PC-9 (cell line): Measurements from ENCODE around the gene ANXA6. TPM values are rescaled to one million over a fixed set of nuclear protein-coding genes. Genes with fewer than 3 reads are reported as not detected.

Experiments used
- BruUV-seq: library from RNA; stranded (reverse); fragments of 400-500 nt; replicated peaks from 2 replicates; lab custom pipeline; 2021; lab: Mats Ljungman, UMichigan
- CTCF ChIA-PET: fragments of 300-600 bp; sonication (Branson Sonifier 250); formaldehyde crosslinking; loops from one replicate; lab custom pipeline; 2022; ENCODE audit warnings: antibody characterized with exemption; lab: Charles Lee
- POLR2A ChIA-PET: fragments of 300-600 bp; sonication (Branson Sonifier 250); formaldehyde crosslinking; loops from one replicate; lab custom pipeline; 2022; ENCODE audit warnings: antibody characterized with exemption; ENCODE audit not compliant: unreplicated experiment; lab: Charles Lee
- DNase-seq, 2 experiments: peaks; one replicate each; pipeline versions ENCODE4 v3.0.0 to v3.0.0-alpha.2; 2015 to 2022; ENCODE audit warnings: mixed read lengths in 1 of 2
- H2AFZ ChIP-seq: fragments of 200-600 bp; sonication (generic); 2 replicates; pipeline ENCODE4 v1.8.1; 2017; ENCODE audit warnings: antibody characterized with exemption
- H3F3A ChIP-seq: fragments of 200-600 bp; sonication (generic); 2 replicates; pipeline ENCODE4 v1.8.1; 2017; ENCODE audit warnings: antibody characterized with exemption, mild to moderate bottlenecking, low read depth; ENCODE audit not compliant: insufficient read depth
- H3K27ac ChIP-seq: fragments of 200-600 bp; sonication (generic); 2 replicates; pipeline ENCODE4 v1.6.1; 2016; ENCODE audit warnings: mixed run types
- H3K27me3 ChIP-seq: fragments of 200-600 bp; sonication (generic); 2 replicates; pipeline ENCODE4 v1.6.1; 2016; ENCODE audit warnings: low read depth, mixed run types; ENCODE audit not compliant: insufficient read depth
- H3K36me3 ChIP-seq: fragments of 200-600 bp; sonication (generic); 2 replicates; pipeline ENCODE4 v1.6.1; 2016; ENCODE audit warnings: low read depth, mixed run types
- H3K4me1 ChIP-seq: fragments of 200-600 bp; sonication (generic); replicated peaks from 2 replicates; pipeline ENCODE4 v1.6.1; 2016; ENCODE audit warnings: mixed run types; ENCODE audit not compliant: insufficient read depth
- H3K4me2 ChIP-seq: fragments of 200-600 bp; sonication (generic); 2 replicates; pipeline ENCODE4 v1.6.1; 2017; ENCODE audit warnings: mixed run types
- H3K4me3 ChIP-seq: fragments of 200-600 bp; sonication (generic); 2 replicates; pipeline ENCODE4 v1.6.1; 2016; ENCODE audit warnings: mixed run types
- H3K79me2 ChIP-seq: fragments of 200-600 bp; sonication (generic); 2 replicates; pipeline ENCODE4 v1.6.1; 2017; ENCODE audit warnings: low read depth, mixed run types
- H3K9me2 ChIP-seq: fragments of 200-600 bp; sonication (generic); 2 replicates; pipeline ENCODE4 v1.8.1; 2017; ENCODE audit warnings: mild to moderate bottlenecking; ENCODE audit not compliant: insufficient read depth
- H3K9me3 ChIP-seq: fragments of 200-600 bp; sonication (generic); 2 replicates; pipeline ENCODE4 v1.8.1; 2016; ENCODE audit warnings: low read depth; ENCODE audit not compliant: insufficient read depth
- H4K20me1 ChIP-seq: fragments of 200-600 bp; sonication (generic); 2 replicates; pipeline ENCODE4 v1.8.1; 2017; ENCODE audit not compliant: insufficient read depth
- CTCF ChIP-seq: fragments of 200-600 bp; sonication (generic); conservative IDR thresholded peaks from 2 replicates; pipeline ENCODE4 v1.6.1; 2017; ENCODE audit warnings: mixed run types, antibody characterized with exemption, mild to moderate bottlenecking, moderate library complexity
- EZH2 ChIP-seq: fragments of 200-600 bp; sonication (generic); IDR thresholded peaks from 2 replicates; pipeline ENCODE4 v1.8.0; 2017; ENCODE audit warnings: antibody characterized with exemption, low read depth
- intact Hi-C: fragments of 100-400 bp; cut with micrococcal nuclease; formaldehyde crosslinking; loops from one replicate; pipeline ENCODE4 v1.10.0; 2022; ENCODE audit not compliant: unreplicated experiment
- total RNA-seq: library from RNA; stranded (reverse); gene quantifications from 2 replicates; pipeline ENCODE4 v1.2.3, GENCODE V29; 2021

The ANXA6 gene
- total RNA-seq, 1 experiment from 2014 or later = 22.4 TPM

GRCh38 chr5:151087486-151087885, 70.1 kb downstream of the ANXA6 start:
- no peak overlapping the region for H3K27ac ChIP-seq
- DNase-seq = no peak
- H3K4me2 ChIP-seq = no peak overlapping the region
- H4K20me1 ChIP-seq = no peaks in the 10 kb centered on the region
- intact Hi-C loops = loop anchor here (10.0 kb wide), 1 partner anchor 453 kb away; no protein-coding TSS in a partner anchor
- BruUV-seq = no TSS peak
- no peaks in the 10 kb centered on the region for H3K9me2 ChIP-seq
- H3K9me3 ChIP-seq = no peaks in the 10 kb centered on the region
- H3K27me3 ChIP-seq = no peaks in the 10 kb centered on the region
- no peak overlapping the region for H3K4me3 ChIP-seq
- H2AFZ ChIP-seq = no peak overlapping the region
- peaks cover 4% of the 10 kb centered on the region for H3K79me2 ChIP-seq
- no peak for TF ChIP-seq CTCF
- TF ChIP-seq EZH2 = no peak
- peaks cover 37% of the 10 kb centered on the region for H3K4me1 ChIP-seq
- ChIA-PET CTCF (interaction anchor here (1.5 kb wide), 1 partner anchor 28 kb away, joined by 9 read pairs; no protein-coding TSS in a partner anchor), POLR2A (no interaction called here)
- H3F3A ChIP-seq = peaks cover 25% of the 10 kb centered on the region
- no peaks in the 10 kb centered on the region for H3K36me3 ChIP-seq

DNA sequence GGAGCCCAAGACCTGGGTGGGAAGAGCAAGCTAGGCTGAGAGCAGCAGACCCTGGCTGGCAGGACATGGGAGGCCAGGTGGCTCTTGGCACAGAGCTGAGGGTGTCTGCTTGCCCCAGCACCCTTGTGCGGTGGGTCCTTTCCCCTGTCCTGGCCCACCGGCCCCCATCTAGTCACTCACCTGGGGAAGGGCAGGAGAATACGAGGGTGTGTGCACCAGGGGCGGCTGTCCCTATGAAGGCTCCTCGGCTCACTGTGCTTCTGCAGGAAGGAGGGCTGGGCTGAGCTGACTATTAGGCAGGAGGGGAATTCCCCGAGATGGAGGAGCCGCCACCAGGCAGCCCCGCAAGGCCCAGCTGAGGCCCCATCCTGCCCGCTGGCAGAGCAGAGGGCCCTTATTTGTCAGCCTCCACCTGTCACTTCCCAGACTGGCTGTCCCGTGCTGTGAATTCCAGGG, 70.6 kb downstream of the ANXA6 start:
- H3F3A ChIP-seq = peaks cover 20% of the 10 kb centered on the region
- no peak for DNase-seq
- H3K4me2 ChIP-seq = peak overlapping the region; percentile 22
- BruUV-seq = no TSS peak
- no peak overlapping the region for H3K4me3 ChIP-seq
- no peaks in the 10 kb centered on the region for H4K20me1 ChIP-seq
- no peaks in the 10 kb centered on the region for H3K9me3 ChIP-seq
- peaks cover 39% of the 10 kb centered on the region for H3K4me1 ChIP-seq
- TF ChIP-seq EZH2 (no peak), CTCF (no peak)
- intact Hi-C loops = loop anchor here (10.0 kb wide), 1 partner anchor 452 kb away; no protein-coding TSS in a partner anchor
- CTCF ChIA-PET = interaction anchor here (1.5 kb wide), 1 partner anchor 28 kb away, joined by 9 read pairs; no protein-coding TSS in a partner anchor
- peaks cover 9% of the 10 kb centered on the region for H3K79me2 ChIP-seq
- H3K27ac ChIP-seq = no peak overlapping the region
- no peaks in the 10 kb centered on the region for H3K27me3 ChIP-seq
- no peaks in the 10 kb centered on the region for H3K36me3 ChIP-seq
- H3K9me2 ChIP-seq = no peaks in the 10 kb centered on the region
- POLR2A ChIA-PET = no interaction called here
- H2AFZ ChIP-seq = no peak overlapping the region

DNA sequence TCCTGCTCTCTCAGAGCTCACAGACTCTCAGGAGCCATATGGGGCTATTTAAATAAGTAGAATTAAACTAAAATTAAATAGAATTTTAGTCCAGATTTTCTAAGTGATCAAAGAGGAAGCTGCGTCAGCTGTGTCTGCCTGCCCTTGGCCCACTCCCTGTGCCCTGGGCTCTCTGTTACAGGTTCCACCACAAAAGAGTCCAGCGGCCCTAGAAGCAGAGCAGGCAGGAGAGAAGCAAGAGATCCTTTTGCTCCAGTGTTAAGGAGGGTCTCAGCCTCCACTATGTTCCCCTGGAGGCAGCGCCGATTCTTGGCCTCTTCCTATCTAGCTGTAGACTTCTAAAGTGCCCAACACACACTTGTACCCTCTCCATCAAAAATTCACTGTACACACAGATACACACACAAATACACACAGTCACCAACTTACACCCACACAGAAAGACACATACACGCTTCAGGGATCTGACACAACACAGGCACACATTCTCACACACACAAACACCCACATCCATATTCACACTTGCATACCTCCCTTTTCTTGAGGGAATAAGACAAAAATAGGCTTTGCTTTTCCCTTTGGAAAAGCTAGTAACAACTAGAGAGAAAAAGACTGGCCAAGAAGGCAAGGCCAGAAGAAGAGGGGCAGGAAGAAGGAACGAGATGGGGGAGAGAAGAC, 71.2 kb downstream of the ANXA6 start:
- DNase-seq = no peak
- Histone ChIP-seq H3K4me3 (no peak overlapping the region), H3F3A (peaks cover 15% of the 10 kb centered on the region), H3K9me2 (no peaks in the 10 kb centered on the region), H3K79me2 (peaks cover 15% of the 10 kb centered on the region), H3K4me1 (peaks cover 39% of the 10 kb centered on the region), H3K27ac (0 out of 2 replicates have a peak overlapping the region, but pooled peaks have one; percentile 23), H4K20me1 (no peaks in the 10 kb centered on the region), H3K27me3 (no peaks in the 10 kb centered on the region), H3K4me2 (peak overlapping the region; percentile 22), H2AFZ (no peak overlapping the region), H3K36me3 (no peaks in the 10 kb centered on the region), H3K9me3 (no peaks in the 10 kb centered on the region)
- intact Hi-C loops = loop anchor here (10.0 kb wide), 1 partner anchor 452 kb away; no protein-coding TSS in a partner anchor
- ChIA-PET POLR2A (no interaction called here), CTCF (interaction anchor here (1.5 kb wide), 1 partner anchor 29 kb away, joined by 9 read pairs; no protein-coding TSS in a partner anchor)
- no peak for TF ChIP-seq EZH2
- no peak for TF ChIP-seq CTCF
- BruUV-seq = TSS peak; percentile 17
